Liver (tissue), 9 donors: ENCODE measurements around the gene MISP. TPM values are rescaled to one million over a fixed set of nuclear protein-coding genes. Genes with fewer than 3 reads are reported as not detected.

Experiments used
- DNase-seq: peaks from one replicate; pipeline ENCODE4 v3.0.0-alpha.2; 2017; ENCODE audit warnings: low spot score
- H3K27ac ChIP-seq, 2 donors: one replicate each; pipeline ENCODE4 v1.7.0; 2013; ENCODE audit warnings: inconsistent platforms in 2 of 2, low read length in 2 of 2, control low read depth in 1 of 2, low read depth in 1 of 2, mild to moderate bottlenecking in 1 of 2
- H3K27me3 ChIP-seq, 4 donors: one replicate each; pipeline versions ENCODE4 v1.6.1 to v1.7.0; 2013; ENCODE audit warnings: low read length in 3 of 4, inconsistent platforms in 1 of 4, mild to moderate bottlenecking in 1 of 4, moderate library complexity in 1 of 4; ENCODE audit not compliant: control insufficient read depth in 4 of 4, insufficient read depth in 4 of 4
- H3K36me3 ChIP-seq, 4 donors: one replicate each; pipeline versions ENCODE4 v1.6.1 to v1.7.0; 2013; ENCODE audit warnings: low read length in 3 of 4, mild to moderate bottlenecking in 3 of 4, low read depth in 1 of 4, moderate library complexity in 1 of 4; ENCODE audit not compliant: control insufficient read depth in 4 of 4, insufficient read depth in 3 of 4
- H3K4me1 ChIP-seq, 4 donors: one replicate each; pipeline versions ENCODE4 v1.6.1 to v1.7.0; 2013; ENCODE audit warnings: low read length in 3 of 4, mild to moderate bottlenecking in 3 of 4, moderate library complexity in 1 of 4; ENCODE audit not compliant: control insufficient read depth in 4 of 4, insufficient read depth in 4 of 4
- H3K4me3 ChIP-seq, 3 donors: one replicate each; pipeline versions ENCODE4 v1.6.1 to v1.7.0; 2013; ENCODE audit warnings: low read length in 3 of 3, control low read depth in 1 of 3, low read depth in 1 of 3, mild to moderate bottlenecking in 1 of 3
- H3K9ac ChIP-seq, 2 donors: one replicate each; pipeline ENCODE4 v1.7.0; 2013; ENCODE audit warnings: low read length in 2 of 2, mild to moderate bottlenecking in 2 of 2, moderate library complexity in 2 of 2, control low read depth in 1 of 2, low read depth in 1 of 2
- H3K9me3 ChIP-seq, 4 donors: one replicate each; pipeline versions ENCODE4 v1.6.1 to v1.7.0; 2013; ENCODE audit warnings: low read length in 3 of 4; ENCODE audit not compliant: control insufficient read depth in 4 of 4
- CTCF ChIP-seq: fragments of 150-350 bp; IDR thresholded peaks from 2 replicates; pipeline ENCODE4 v1.5.1; 2017; ENCODE audit warnings: improper control_type of control experiment, low read depth, low read length; ENCODE audit not compliant: missing input control
- EGR1 ChIP-seq, 2 donors: IDR thresholded peaks; 2 replicates each; pipeline ENCODE4 v1.6.1; 2016 to 2018; ENCODE audit warnings: antibody characterized with exemption in 2 of 2, low read depth in 2 of 2
- FOXA1 ChIP-seq: IDR thresholded peaks from 2 replicates; pipeline ENCODE4 v1.6.1; 2016; ENCODE audit warnings: antibody characterized with exemption
- GABPA ChIP-seq, 2 donors: IDR thresholded peaks in 1 of 2; conservative IDR thresholded peaks in 1 of 2; 2 replicates each; pipeline ENCODE4 v1.6.1; 2016; ENCODE audit warnings: antibody characterized with exemption in 2 of 2, mild to moderate bottlenecking in 1 of 2, moderate library complexity in 1 of 2
- HNF4A ChIP-seq, 2 donors: conservative IDR thresholded peaks; 2 replicates each; pipeline ENCODE4 v1.6.1; 2016; ENCODE audit warnings: antibody characterized with exemption in 2 of 2, mild to moderate bottlenecking in 2 of 2
- HNF4G ChIP-seq: IDR thresholded peaks from 2 replicates; pipeline ENCODE4 v1.6.1; 2016; ENCODE audit warnings: antibody characterized with exemption
- JUND ChIP-seq, 2 donors: IDR thresholded peaks; 2 replicates each; pipeline ENCODE4 v1.6.1; 2016; ENCODE audit warnings: antibody characterized with exemption in 2 of 2
- MAX ChIP-seq: IDR thresholded peaks from 2 replicates; pipeline ENCODE4 v1.6.1; 2016; ENCODE audit warnings: antibody characterized with exemption
- NR2F2 ChIP-seq: IDR thresholded peaks from 2 replicates; pipeline ENCODE4 v1.6.1; 2016; ENCODE audit warnings: antibody characterized with exemption
- RAD21 ChIP-seq, 2 donors: IDR thresholded peaks; 2 replicates each; pipeline ENCODE4 v1.6.1; 2016; ENCODE audit warnings: antibody characterized with exemption in 2 of 2, mild to moderate bottlenecking in 2 of 2
- REST ChIP-seq: IDR thresholded peaks from 2 replicates; pipeline ENCODE4 v1.6.1; 2016; ENCODE audit warnings: antibody characterized with exemption, mild to moderate bottlenecking
- RXRA ChIP-seq, 2 donors: IDR thresholded peaks; 2 replicates each; pipeline ENCODE4 v1.6.1; 2017 to 2018; ENCODE audit warnings: antibody characterized with exemption in 2 of 2, mild to moderate bottlenecking in 1 of 2
- SP1 ChIP-seq: IDR thresholded peaks from 2 replicates; pipeline ENCODE4 v1.6.1; 2018; ENCODE audit warnings: antibody characterized with exemption, mild to moderate bottlenecking
- TAF1 ChIP-seq: conservative IDR thresholded peaks from 2 replicates; pipeline ENCODE4 v1.6.1; 2016; ENCODE audit warnings: antibody characterized with exemption, mild to moderate bottlenecking
- YY1 ChIP-seq: IDR thresholded peaks from 2 replicates; pipeline ENCODE4 v1.6.1; 2016; ENCODE audit warnings: antibody characterized with exemption, mild to moderate bottlenecking
- WGBS: extraction: QIAGEN DNeasy Blood & Tissue Kit; methylation state at CpG from one replicate; pipeline ENCODE4 v1.1.7; 2013; 5-methylcytosine and 5-hydroxymethylcytosine counted together
- polyA plus RNA-seq, 2 donors: library from polyadenylated mRNA; stranded (reverse) in 1 of 2; unstranded in 1 of 2; fragments of 200-250 nt in 1 of 2; fragments of >200 nt in 1 of 2; fragmentation: Nextera tagmentation in 1 of 2; extraction: Ambion mirVana in 1 of 2; gene quantifications; one replicate each; pipeline versions ENCODE4 v1.2.1 to v1.2.3, GENCODE V29; 2013 to 2015
- total RNA-seq, 2 donors: library from RNA; depleted of rRNA; stranded (reverse); fragments of >200 nt; gene quantifications; one replicate each; pipeline ENCODE4 v1.2.3, GENCODE V29; 2014
- TF ChIP-seq, protein P1 (sequence below): IDR thresholded peaks from 2 replicates; pipeline ENCODE4 v1.6.1; 2016; ENCODE audit warnings: antibody characterized with exemption
- TF ChIP-seq, protein P2 (sequence below): IDR thresholded peaks from 2 replicates; pipeline ENCODE4 v1.6.1; 2016; ENCODE audit warnings: antibody characterized with exemption
- donor health status: healthy.
- donor health status: healthy.
- donor health status: healthy.
- donor health status: healthy.
- donor health status: healthy.

The MISP gene
- total and polyA plus RNA-seq, 4 donors: 0.05 to 0.08 TPM; not detected in 2

DNA sequence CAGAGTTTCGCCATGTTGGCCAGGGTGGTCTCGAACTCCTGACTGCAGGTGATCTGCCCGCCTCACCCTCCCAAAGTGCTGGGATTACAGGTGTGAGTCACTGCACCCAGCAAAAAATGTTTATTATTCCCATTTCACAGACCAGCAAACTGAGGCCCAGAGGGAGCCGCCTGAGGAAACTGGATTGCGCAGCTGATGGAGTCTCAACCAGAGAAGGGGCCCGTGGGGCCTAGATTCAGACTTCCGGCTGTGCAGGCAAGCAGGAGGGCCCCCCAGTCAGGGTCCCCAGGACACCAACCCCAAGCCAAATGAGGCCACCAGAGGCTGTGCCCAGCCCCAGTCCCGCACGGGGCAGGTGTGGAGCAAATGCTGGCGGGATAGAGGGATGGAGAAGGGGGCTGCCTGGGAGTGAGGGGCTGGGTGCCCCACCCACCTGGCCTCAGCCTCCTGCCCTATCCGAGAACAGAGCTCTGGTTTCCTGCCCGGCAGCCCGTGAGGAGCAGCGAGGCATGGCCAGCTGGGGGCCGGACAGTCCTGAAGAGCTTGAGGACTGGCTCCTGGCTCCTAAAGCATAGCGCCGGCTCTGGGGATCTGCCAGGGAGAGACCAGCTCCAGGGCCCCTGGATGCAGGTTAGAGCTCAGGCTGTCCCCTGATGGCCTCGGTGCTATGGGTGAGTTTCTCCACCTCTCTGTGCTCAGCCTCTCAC, 22.0 kb downstream of the MISP start (continued):
- no peak for TF ChIP-seq FOXA1

- Histone ChIP-seq H3K9ac (no peak overlapping the region), H3K4me1 (no peaks in the 10 kb centered on the region), H3K9me3 (no peaks in the 10 kb centered on the region), H3K27ac (no peak overlapping the region), H3K4me3 (no peak overlapping the region), H3K36me3 (no peaks in the 10 kb centered on the region), H3K27me3 (no peaks in the 10 kb centered on the region)
- TF ChIP-seq TAF1 (no peak), GABPA (IDR thresholded peaks at IDR 0.05 in 1 of 2, conservative IDR thresholded peaks at IDR 0.05 in 1 of 2) (no peak), RXRA (IDR thresholded peaks at IDR 0.05) (no peak), YY1 (no peak)
- TF ChIP-seq, protein P1, sequence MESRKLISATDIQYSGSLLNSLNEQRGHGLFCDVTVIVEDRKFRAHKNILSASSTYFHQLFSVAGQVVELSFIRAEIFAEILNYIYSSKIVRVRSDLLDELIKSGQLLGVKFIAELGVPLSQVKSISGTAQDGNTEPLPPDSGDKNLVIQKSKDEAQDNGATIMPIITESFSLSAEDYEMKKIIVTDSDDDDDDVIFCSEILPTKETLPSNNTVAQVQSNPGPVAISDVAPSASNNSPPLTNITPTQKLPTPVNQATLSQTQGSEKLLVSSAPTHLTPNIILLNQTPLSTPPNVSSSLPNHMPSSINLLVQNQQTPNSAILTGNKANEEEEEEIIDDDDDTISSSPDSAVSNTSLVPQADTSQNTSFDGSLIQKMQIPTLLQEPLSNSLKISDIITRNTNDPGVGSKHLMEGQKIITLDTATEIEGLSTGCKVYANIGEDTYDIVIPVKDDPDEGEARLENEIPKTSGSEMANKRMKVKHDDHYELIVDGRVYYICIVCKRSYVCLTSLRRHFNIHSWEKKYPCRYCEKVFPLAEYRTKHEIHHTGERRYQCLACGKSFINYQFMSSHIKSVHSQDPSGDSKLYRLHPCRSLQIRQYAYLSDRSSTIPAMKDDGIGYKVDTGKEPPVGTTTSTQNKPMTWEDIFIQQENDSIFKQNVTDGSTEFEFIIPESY: no peak
- no peak for DNase-seq
- 89% methylated on average over 18 of the region's 18 CpGs for WGBS
These were observed 25.6 kb downstream of the MISP start for GRCh38 chr19:776549-776948.

DNA sequence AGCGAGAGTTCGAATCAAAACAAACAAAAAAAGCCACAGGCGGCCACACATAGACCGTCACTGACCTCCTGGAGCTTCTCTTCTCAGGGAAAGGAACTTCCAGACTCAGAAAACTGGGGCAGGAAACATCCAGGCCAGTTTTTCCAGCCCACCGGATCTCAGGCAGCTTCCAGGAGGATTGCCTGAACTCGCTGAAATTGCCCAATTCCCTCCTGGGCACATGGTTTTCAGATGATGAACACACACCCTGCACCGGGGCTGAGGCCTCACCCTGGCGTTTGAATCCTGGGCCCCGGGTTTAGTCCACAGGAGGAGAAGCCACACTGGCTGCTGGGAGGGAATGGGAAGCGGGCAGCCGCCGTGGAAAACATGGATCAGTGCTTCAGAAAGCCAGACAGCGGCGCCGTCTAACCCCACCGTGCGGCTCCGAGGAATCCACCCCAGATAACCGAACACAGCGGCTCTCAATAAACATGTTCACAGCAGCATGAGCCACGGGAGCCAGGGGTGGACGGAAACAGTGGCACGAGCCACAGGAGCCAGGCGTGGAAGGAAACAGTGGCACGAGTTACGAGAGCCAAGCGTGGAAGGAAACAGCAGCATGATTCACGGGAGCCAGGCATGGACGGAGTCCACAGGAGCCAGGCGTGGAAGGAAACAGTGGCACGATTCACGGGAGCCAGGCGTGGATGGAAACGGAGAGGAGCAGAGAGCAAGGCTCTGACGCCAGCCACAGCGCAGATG, 28.2 kb downstream of the MISP start:
- no peak for DNase-seq
- H3K27ac ChIP-seq: peak overlapping the region; percentile 31 to 64
- no peaks in the 10 kb centered on the region for H3K36me3 ChIP-seq
- peaks cover 0 to 3% (median 0%) of the 10 kb centered on the region in 4 donors for H3K27me3 ChIP-seq
- H3K9ac ChIP-seq: no peak overlapping the region
- 53% methylated on average over 36 of the region's 36 CpGs for WGBS
- H3K9me3 ChIP-seq: no peaks in the 10 kb centered on the region
- no peak overlapping the region for H3K4me3 ChIP-seq
- no peak for TF ChIP-seq HNF4G
- TF ChIP-seq JUND (IDR thresholded peaks at IDR 0.05): no peak
- peak; percentile 31 for TF ChIP-seq NR2F2
- TF ChIP-seq SP1: no peak
- peak in 1 of 2 donors; percentile 6 for TF ChIP-seq RAD21 (IDR thresholded peaks at IDR 0.05)
- no peak for TF ChIP-seq YY1
- TF ChIP-seq CTCF: no peak
- TF ChIP-seq RXRA (IDR thresholded peaks at IDR 0.05): peak; percentile 19 to 42
- TF ChIP-seq, protein P2, sequence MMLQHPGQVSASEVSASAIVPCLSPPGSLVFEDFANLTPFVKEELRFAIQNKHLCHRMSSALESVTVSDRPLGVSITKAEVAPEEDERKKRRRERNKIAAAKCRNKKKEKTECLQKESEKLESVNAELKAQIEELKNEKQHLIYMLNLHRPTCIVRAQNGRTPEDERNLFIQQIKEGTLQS: no peak
- TF ChIP-seq EGR1 (IDR thresholded peaks at IDR 0.05; ENCODE audit: low read depth in 2 of 2): no peak
- TF ChIP-seq TAF1: no peak
- TF ChIP-seq FOXA1: no peak
- TF ChIP-seq GABPA (IDR thresholded peaks at IDR 0.05 in 1 of 2, conservative IDR thresholded peaks at IDR 0.05 in 1 of 2): no peak
- peak in 1 of 2 donors; percentile 4 for TF ChIP-seq HNF4A (conservative IDR thresholded peaks at IDR 0.05)
- TF ChIP-seq REST: no peak
- TF ChIP-seq MAX: peak; percentile 81
- peaks cover 0 to 4% (median 0%) of the 10 kb centered on the region in 4 donors for H3K4me1 ChIP-seq
